SK-N-SH (cell line): Measurements from ENCODE around the gene LRRC8D.

Source experiments
- CHD2 ChIP-seq: fragments of 150-350 bp; IDR thresholded peaks from 2 replicates; pipeline ENCODE4 v1.6.1; 2018; ENCODE audit warnings: low read length; ENCODE audit not compliant: partially characterized antibody
- REST ChIP-seq: IDR thresholded peaks from 2 replicates; pipeline ENCODE4 v1.6.1; 2012; ENCODE audit warnings: mild to moderate bottlenecking, low read depth, low read length, moderate library complexity
- TF ChIP-seq, protein P1 (sequence below): IDR thresholded peaks from 2 replicates; pipeline ENCODE4 v1.4.0; 2012; ENCODE audit warnings: low read depth, borderline replicate concordance

- TF ChIP-seq CHD2 = no peak
- TF ChIP-seq, protein P1, sequence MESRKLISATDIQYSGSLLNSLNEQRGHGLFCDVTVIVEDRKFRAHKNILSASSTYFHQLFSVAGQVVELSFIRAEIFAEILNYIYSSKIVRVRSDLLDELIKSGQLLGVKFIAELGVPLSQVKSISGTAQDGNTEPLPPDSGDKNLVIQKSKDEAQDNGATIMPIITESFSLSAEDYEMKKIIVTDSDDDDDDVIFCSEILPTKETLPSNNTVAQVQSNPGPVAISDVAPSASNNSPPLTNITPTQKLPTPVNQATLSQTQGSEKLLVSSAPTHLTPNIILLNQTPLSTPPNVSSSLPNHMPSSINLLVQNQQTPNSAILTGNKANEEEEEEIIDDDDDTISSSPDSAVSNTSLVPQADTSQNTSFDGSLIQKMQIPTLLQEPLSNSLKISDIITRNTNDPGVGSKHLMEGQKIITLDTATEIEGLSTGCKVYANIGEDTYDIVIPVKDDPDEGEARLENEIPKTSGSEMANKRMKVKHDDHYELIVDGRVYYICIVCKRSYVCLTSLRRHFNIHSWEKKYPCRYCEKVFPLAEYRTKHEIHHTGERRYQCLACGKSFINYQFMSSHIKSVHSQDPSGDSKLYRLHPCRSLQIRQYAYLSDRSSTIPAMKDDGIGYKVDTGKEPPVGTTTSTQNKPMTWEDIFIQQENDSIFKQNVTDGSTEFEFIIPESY = no peak
- TF ChIP-seq REST = no peak
Observed at GRCh38 chr1:89878256-89878655, 57.4 kb downstream of the LRRC8D start.
